Right kidney (tissue), 9 donors: Measurements from ENCODE around the gene SASH1.
A peak's percentile ranks its signal among the peaks of the same experiment; 100 is the strongest.

ENCODE experiments used
- DNase-seq: peaks from one replicate; pipeline ENCODE4 v3.0.0-alpha.2; 2016
- long read RNA-seq, 8 donors: transcript quantifications; one replicate each; lab custom pipeline, GENCODE V29; 2026

SASH1 gene
- long read RNA-seq, donor 1 = 0 reads
- long read RNA-seq, donor 2 = 0 reads
- long read RNA-seq, donor 3 = 0 reads
- long read RNA-seq, donor 4, partial matches to known transcripts = 10 of 10 reads
- long read RNA-seq, donor 4, other reads (novel, unspliced or antisense) = 0 of 10 reads
- long read RNA-seq, donor 5, full-length matches to known transcripts = 4 of 4 reads
- long read RNA-seq, donor 5, partial matches to known transcripts = 0 of 4 reads
- long read RNA-seq, donor 5, other reads (novel, unspliced or antisense) = 0 of 4 reads
- long read RNA-seq, donor 6, full-length matches to known transcripts = 3 of 3 reads
- long read RNA-seq, donor 6, partial matches to known transcripts = 0 of 3 reads
- long read RNA-seq, donor 6, other reads (novel, unspliced or antisense) = 0 of 3 reads
- long read RNA-seq, donor 7, partial matches to known transcripts = 13 of 13 reads
- long read RNA-seq, donor 7, other reads (novel, unspliced or antisense) = 0 of 13 reads
- long read RNA-seq, donor 8, full-length matches to known transcripts = 2 of 14 reads
- long read RNA-seq, donor 8, partial matches to known transcripts = 12 of 14 reads
- long read RNA-seq, donor 8, other reads (novel, unspliced or antisense) = 0 of 14 reads

- DNase-seq = peak; percentile 97
Measured at GRCh38 chr6:148342350-148343046, at the start of gene SASH1. TSS of gene SASH1 (plus strand) at chr6:148342838. CDS start at chr6:148343068, 230 bp downstream.

DNA sequence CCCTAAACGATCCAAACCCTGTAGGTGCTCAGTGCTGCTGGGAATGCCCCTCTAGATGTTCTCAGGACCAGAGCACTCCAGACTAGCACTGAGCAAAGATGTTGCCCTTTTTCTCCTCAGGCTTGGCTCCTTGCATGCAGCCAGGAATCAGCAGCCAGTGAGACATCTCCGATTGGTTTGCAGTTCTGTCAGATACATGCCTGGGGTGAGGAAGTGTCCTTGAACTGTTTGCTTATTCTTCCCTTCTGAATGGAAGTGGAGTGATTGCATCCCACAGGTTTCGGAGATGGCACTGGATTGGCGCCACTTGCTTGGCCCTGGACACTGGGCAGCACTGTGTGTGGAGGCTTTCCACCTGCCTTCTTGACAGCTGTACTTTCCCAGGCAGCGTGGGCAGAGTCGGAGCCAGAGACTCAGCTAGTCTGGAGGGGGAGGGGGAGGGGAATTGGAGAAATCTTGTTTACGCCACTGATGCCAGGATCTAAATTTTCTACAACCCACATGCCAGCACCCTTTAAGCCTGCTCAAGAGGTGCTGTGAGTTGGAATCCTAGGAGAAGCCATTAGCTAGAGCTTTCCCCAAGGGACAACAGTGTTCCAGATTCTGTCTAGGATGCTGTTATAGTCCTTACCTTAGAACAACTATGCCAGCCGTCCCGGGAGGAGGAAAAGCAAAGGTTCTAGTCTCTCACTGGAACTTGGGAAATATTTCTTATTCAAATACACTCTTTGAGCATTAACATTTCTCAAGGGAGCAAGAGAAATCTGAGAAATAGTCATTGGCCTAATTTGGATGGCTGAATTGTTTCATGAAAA lies 49.2 kb upstream of the SASH1 start:
- DNase-seq = no peak

GRCh38 chr6:148294059-148294458 lies 48.6 kb upstream of the SASH1 start:
- DNase-seq = no peak

DNA sequence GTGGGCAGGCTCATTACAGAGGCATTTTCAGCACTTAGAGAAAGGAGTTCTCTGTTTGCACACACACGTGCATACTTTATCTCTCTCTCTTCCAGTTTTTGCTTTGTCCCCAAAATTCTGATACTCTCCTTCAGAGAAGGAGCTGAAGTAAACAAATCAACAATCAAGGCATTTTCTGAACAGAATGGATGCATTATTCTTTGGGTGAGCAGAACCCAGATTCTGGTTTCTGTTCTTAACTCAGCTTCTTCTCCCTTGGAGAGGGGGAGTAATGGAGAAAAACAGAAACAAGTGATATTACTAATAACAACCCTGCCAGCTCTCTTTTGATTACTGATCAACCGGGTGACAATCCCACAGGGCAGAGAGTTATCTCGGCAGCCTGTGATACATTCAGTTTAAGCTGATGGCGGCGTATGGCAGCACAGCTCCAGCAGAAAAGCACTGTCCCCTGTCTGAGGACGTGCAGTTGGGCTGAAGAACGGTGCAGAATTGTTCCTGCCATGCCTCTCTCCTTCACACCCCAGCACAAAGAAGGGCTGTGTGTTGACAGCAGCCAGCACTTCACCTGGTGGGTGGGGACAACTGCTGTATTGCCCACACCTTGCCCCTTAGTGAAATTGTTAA lies 47.3 kb upstream of the SASH1 start:
- no peak for DNase-seq

- DNase-seq = no peak
Measured at GRCh38 chr6:148296771-148297170, 45.9 kb upstream of the SASH1 start.

GRCh38 chr6:148298683-148299082 lies 44.0 kb upstream of the SASH1 start:
- DNase-seq = no peak

- no peak for DNase-seq
Measured at GRCh38 chr6:148303616-148304015, 39.0 kb upstream of the SASH1 start.

DNA sequence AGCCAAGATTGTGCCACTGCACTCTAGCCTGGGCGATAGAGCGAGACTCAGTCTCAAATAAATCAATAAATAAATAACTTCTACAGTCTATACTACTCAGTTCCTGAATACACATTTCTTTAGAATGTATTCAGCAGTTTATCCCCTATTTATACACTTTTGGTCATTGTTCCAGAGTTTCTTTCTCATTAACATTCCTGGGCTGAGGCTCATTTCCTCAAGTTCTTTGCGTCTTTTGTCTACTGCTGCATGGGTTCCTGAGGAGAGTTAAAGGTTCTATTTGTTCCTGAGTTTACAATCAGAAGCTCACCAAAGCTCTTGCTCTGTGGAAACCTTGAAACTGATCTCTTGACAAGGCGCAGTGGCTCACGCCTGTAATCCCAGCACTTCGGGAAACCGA lies 37.7 kb upstream of the SASH1 start:
- DNase-seq = no peak

GRCh38 chr6:148306286-148306685 lies 36.4 kb upstream of the SASH1 start:
- no peak for DNase-seq

DNA sequence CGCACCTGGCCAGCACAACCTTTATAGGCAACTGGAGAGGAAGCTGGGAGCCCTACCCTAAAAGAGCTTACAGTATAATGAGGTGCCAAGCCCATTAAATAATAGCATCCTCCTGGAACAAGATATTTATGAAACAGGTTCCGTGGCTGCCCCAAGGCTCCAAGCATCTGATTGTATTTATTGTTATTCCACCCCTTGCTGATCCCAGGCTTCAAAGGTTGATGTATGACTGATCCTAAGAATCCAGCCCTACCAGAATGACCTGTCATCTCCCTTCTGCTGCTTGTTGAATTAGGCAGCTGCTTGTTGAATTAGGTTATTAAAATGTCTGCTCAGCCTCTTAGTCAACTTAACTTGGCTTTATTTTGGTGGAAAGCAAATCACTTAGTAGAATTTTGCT lies 35.2 kb upstream of the SASH1 start:
- no peak for DNase-seq

DNA sequence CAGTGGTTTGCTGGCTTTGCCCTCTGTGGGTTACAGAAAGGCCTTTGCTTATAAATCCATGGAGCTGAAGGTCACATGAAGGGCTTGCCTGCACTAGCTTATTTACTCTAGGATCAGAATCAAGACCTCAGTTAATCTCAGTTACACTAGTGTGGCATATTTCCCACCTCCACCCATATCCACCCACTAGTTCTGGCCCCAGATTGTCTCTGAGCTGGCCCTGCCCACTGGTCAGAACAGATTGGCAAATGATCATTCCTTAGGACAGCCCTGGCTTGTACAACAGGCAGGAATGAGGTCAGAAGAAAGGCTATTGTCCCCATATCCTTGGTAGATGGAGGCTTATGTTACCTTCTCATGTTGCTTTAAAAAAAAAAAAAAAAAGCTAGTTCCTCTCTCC lies 33.3 kb upstream of the SASH1 start:
- no peak for DNase-seq

DNA sequence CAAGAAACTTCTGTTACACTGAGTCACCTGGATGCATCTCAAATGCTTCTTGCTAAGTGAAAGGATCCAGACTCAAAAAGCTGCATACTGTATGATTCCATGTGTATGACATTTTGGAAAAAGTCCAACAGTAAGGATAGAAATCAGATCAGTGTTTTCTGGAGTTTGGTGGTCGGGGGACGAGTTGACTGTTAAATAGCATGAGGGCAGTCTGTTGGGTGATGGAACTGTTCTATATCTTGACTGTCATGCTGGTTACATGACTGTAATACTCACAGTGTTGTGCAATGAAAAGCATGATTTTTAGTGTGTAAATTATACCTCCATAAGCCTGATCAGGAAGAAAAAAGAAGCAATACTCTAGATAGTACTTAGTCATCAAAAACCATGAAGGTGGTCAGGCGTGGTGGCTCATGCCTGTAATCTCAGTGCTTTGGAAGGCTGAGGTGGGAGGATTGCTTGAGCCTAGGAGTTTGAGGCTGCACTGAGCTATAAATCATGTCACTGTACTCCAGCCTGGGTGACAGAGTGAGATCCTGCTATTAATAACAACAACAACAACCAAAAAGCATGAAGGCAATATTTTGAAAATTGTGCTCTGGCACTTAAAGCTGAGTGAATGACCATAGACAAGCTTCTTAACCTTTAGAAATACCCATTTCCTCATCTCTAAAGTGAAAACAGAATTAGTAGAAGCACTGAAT lies 30.5 kb upstream of the SASH1 start:
- no peak for DNase-seq

DNA sequence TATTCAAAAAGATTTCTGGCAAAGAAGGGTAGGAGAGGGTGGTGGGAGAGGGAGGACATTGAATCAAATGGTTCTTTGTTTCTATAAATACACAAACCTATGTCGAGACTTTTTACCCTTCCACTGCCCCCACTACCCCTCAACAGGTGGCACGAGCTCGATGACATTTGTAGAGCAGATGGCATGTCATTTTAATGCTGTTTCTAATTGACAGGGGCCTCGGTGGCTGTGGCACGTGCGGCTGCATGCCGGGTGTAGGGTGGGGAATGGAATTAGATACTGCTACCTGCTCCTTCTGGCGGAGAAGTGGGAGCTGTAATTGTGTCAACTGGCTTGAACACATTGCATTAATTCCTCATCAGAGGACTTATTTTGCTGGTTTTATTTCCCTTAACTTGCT lies 29.1 kb upstream of the SASH1 start:
- no peak for DNase-seq

- no peak for DNase-seq
Measured at GRCh38 chr6:148316308-148316707, 26.3 kb upstream of the SASH1 start.

GRCh38 chr6:148317051-148317450 lies 25.6 kb upstream of the SASH1 start:
- no peak for DNase-seq

- no peak for DNase-seq
Measured at GRCh38 chr6:148317739-148318138, 24.9 kb upstream of the SASH1 start.

DNA sequence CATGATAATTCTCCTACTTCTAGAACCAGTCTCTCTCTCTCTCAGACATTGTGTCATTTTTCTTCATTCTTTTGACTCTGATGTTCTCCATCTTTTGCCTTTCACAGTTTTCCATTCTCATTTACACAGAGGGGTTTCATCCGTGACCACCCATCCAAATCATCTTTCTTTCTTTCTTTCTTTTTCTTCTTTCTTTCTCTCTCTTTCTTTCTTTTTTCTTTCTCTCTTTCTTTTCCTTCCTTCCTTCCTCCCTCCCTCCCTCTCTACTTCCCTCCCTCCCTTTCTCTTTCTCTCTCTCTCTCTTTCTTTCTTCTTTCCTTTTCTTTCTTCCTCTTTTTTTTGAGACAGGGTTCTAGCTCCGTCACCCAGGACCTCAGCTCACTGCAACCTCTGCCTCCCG lies 19.9 kb upstream of the SASH1 start:
- no peak for DNase-seq

DNA sequence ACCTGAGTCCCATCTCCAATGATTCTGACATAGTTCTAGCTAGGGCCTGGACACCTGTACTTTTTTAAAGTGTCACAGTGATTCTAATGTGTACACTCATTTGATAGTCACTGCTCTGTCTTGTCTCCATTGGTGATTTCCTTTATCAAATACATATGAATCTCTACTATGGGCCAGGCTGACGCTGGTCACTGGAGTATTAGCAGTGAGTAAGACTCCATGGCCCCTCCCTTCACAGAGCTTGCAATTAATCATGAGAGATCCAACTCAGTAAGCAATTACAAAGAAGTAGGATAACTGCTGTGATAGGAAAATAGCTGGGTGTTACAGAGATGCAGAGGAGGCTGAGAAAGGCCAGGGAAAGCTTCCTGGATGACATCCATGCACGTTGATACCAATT lies 19.3 kb upstream of the SASH1 start:
- DNase-seq = no peak

- DNase-seq = no peak
Measured at GRCh38 chr6:148324297-148324985, 18.2 kb upstream of the SASH1 start.

DNA sequence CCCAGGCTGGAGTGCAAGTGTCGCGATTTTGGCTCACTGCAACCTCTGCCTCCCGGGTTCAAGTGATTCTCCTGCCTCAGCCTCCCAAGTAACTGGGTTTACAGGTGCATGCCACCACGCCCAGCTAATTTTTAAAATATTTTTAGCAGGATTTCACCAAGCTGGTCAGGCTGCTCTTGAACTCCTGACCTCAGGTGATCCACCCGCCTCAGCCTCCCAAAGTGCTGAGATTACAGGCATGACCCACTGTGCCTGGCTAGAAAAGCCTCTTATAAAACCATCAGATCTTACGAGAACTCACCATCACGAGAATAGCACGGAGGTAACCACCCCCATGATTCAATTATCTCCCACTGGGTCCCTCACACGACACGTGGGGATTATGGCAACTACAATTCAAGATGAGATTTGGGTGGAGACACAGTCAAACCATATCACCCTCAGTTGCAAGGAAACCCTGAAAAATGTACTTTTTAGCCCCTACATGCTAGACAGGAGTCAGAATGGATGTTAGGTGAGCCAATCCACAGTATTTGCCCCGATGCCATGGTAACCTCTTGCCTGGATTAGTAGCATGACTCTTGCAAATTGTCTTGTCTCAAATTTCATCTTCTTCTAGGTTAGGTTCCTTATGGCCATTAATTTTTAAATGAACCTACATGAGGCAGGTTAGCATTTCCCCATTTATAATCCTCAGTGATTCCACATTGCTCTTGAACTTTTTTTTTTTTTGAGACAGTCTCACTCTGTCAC lies 17.1 kb upstream of the SASH1 start:
- DNase-seq = no peak
